K562 (cell line): ENCODE data around the gene RELL2. TPM values are rescaled to one million over a fixed set of nuclear protein-coding genes. Genes with fewer than 3 reads are reported as not detected.

Experiments
- BHLHE40 ChIP-seq: IDR thresholded peaks from 2 replicates; pipeline ENCODE4 v1.6.1; 2011; ENCODE audit warnings: low read length, improper control_type of control experiment
- CTBP1 ChIP-seq: fragments of 450-650 bp; IDR thresholded peaks from 2 replicates; pipeline ENCODE4 v1.6.1; 2016; ENCODE audit warnings: borderline replicate concordance
- ELF4 ChIP-seq: fragments of 450-650 bp; formaldehyde crosslinking; IDR thresholded peaks from 2 replicates; pipeline ENCODE4 v1.4.0; 2022; ENCODE audit warnings: missing genetic modification characterization
- EZH2 ChIP-seq: IDR thresholded peaks from 2 replicates; pipeline ENCODE4 v1.6.1; 2012; ENCODE audit warnings: low read depth, mild to moderate bottlenecking, inconsistent platforms, low read length, borderline replicate concordance
- FOXJ3 ChIP-seq: sonication (generic); formaldehyde crosslinking; IDR thresholded peaks from 2 replicates; pipeline ENCODE4 v1.4.0; 2020; ENCODE audit warnings: mild to moderate bottlenecking, missing genetic modification reagents
- GTF3C2 ChIP-seq: IDR thresholded peaks from 3 replicates; pipeline ENCODE4 v1.6.1; 2011; ENCODE audit warnings: borderline replicate concordance, mild to moderate bottlenecking, moderate library complexity; ENCODE audit not compliant: insufficient read length; ENCODE audit errors: extremely low read depth
- HCFC1 ChIP-seq: IDR thresholded peaks from 2 replicates; pipeline ENCODE4 v1.6.1; 2012; ENCODE audit warnings: low read depth, low read length, improper control_type of control experiment
- JUN ChIP-seq, 2 experiments: sonication (generic) in 1 of 2; formaldehyde crosslinking in 1 of 2; IDR thresholded peaks; 2 replicates each; pipeline versions ENCODE4 v1.6.1 to v1.8.0; 2012 to 2022; ENCODE audit warnings: borderline replicate concordance in 2 of 2, mild to moderate bottlenecking in 2 of 2, improper control_type of control experiment in 1 of 2, low read depth in 1 of 2, low read length in 1 of 2, missing genetic modification reagents in 1 of 2
- KAT7 ChIP-seq: sonication (generic); formaldehyde crosslinking; IDR thresholded peaks from 2 replicates; pipeline ENCODE4 v1.8.0; 2022; ENCODE audit warnings: missing genetic modification reagents, mild to moderate bottlenecking, borderline replicate concordance
- KLF16 ChIP-seq: IDR thresholded peaks from 2 replicates; pipeline ENCODE4 v1.6.1; 2016; ENCODE audit warnings: antibody characterized with exemption
- MEF2D ChIP-seq: conservative IDR thresholded peaks from 2 replicates; pipeline ENCODE4 v1.6.1; 2016; ENCODE audit warnings: low read depth, missing genetic modification characterization, missing compliant biosample characterization
- NFIC ChIP-seq: fragments of 450-650 bp; IDR thresholded peaks from 2 replicates; pipeline ENCODE4 v1.6.1; 2017; ENCODE audit warnings: mild to moderate bottlenecking, inconsistent platforms
- POLR2H ChIP-seq: IDR thresholded peaks from 2 replicates; pipeline ENCODE4 v1.6.1; 2016; ENCODE audit warnings: missing genetic modification characterization, low read depth, mild to moderate bottlenecking, control low read depth, missing compliant biosample characterization, moderate library complexity
- RB1 ChIP-seq: fragments of 450-650 bp; IDR thresholded peaks from 2 replicates; pipeline ENCODE4 v1.6.1; 2017; ENCODE audit warnings: low read depth, mild to moderate bottlenecking
- SMAD3 ChIP-seq: fragments of 450-650 bp; formaldehyde crosslinking; conservative IDR thresholded peaks from 2 replicates; pipeline ENCODE4 v1.4.0; 2020; ENCODE audit warnings: mild to moderate bottlenecking
- SMAD4 ChIP-seq: fragments of 250-450 bp; sonication (Bioruptor Pico); conservative IDR thresholded peaks from 2 replicates; pipeline ENCODE4 v1.8.0; 2021; ENCODE audit warnings: inconsistent platforms, mild to moderate bottlenecking, moderate library complexity
- SP2 ChIP-seq: IDR thresholded peaks from 2 replicates; pipeline ENCODE4 v1.6.1; 2011; ENCODE audit warnings: mild to moderate bottlenecking, low read depth, low read length, moderate library complexity; ENCODE audit not compliant: poor library complexity, severe bottlenecking; ENCODE audit errors: extremely low read depth
- SREBF1 ChIP-seq: fragments of 150-350 bp; IDR thresholded peaks from 2 replicates; pipeline ENCODE4 v1.6.1; 2014; ENCODE audit warnings: antibody characterized with exemption, low read depth, low read length, borderline replicate concordance
- SRSF3 ChIP-seq: fragments of 200-400 bp; formaldehyde crosslinking; IDR thresholded peaks from 2 replicates; pipeline ENCODE4 v1.6.1; 2016; ENCODE audit warnings: mild to moderate bottlenecking, low read length, moderate library complexity; ENCODE audit not compliant: insufficient read depth
- SRSF9 ChIP-seq: fragments of 200-400 bp; formaldehyde crosslinking; IDR thresholded peaks from 2 replicates; pipeline ENCODE4 v1.6.1; 2017; ENCODE audit warnings: low read depth, low read length, borderline replicate concordance
- ZKSCAN1 ChIP-seq: fragments of 150-350 bp; IDR thresholded peaks from 2 replicates; pipeline ENCODE4 v1.6.1; 2016; ENCODE audit warnings: low read depth, low read length
- ZNF263 ChIP-seq: sonication (generic); formaldehyde crosslinking; IDR thresholded peaks from 2 replicates; pipeline ENCODE4 v1.8.0; 2022; ENCODE audit warnings: mild to moderate bottlenecking, missing genetic modification reagents, borderline replicate concordance
- ZNF766 ChIP-seq: fragments of 200-800 bp; sonication (Bioruptor generic); conservative IDR thresholded peaks from 2 replicates; pipeline ENCODE4 v1.6.1; 2016; ENCODE audit warnings: missing genetic modification characterization, missing compliant biosample characterization
- ZNF778 ChIP-seq: fragments of 450-650 bp; formaldehyde crosslinking; IDR thresholded peaks from 2 replicates; pipeline ENCODE4 v1.4.0; 2020; ENCODE audit warnings: mild to moderate bottlenecking, moderate library complexity
- polyA plus RNA-seq, 8 experiments: library from polyadenylated mRNA; depleted of rRNA in 4 of 8; stranded (reverse) in 5 of 8; unstranded in 3 of 8; fragments of >200 nt; fragmentation: Nextera tagmentation in 2 of 8; fragmentation: Illumina TruSeq in 1 of 8; extraction: Ambion mirVana in 2 of 8; extraction: Trizol in 1 of 8; gene quantifications; 2 replicates each; pipeline versions ENCODE4 v1.2.1 to v1.2.3, GENCODE V29; 2011 to 2014; ENCODE audit warnings: inconsistent platforms in 1 of 8, missing spikeins in 1 of 8
- total RNA-seq, 7 experiments: library from RNA; depleted of rRNA in 6 of 7; stranded (reverse); fragments of >200 nt in 6 of 7; fragmentation: Illumina TruSeq in 2 of 7; extraction: Trizol in 2 of 7; gene quantifications; 2 replicates each; pipeline versions ENCODE4 v1.2.1 to v1.2.3, GENCODE V29; 2011 to 2021; ENCODE audit warnings: low replicate concordance in 1 of 7

The RELL2 gene
- total and polyA plus RNA-seq, 9 of the 15 experiments (the other 6 are each of a cell fraction or from before 2014, with no cell fraction given), result 0.06 to 36.0 (median 14.3) TPM

- no peak for TF ChIP-seq SRSF9
- TF ChIP-seq GTF3C2, result no peak
- peak; percentile 28; the same call in 1 of the 2 replicates for TF ChIP-seq ELF4 (CRISPR knock-in tag)
- no peak for TF ChIP-seq SP2
- TF ChIP-seq SREBF1, result no peak
- no peak for TF ChIP-seq SRSF3
- peak; percentile 14; the same call in 1 of the 2 replicates for TF ChIP-seq KLF16
- no peak for TF ChIP-seq FOXJ3 (CRISPR knock-in tag)
- no peak for TF ChIP-seq KAT7 (CRISPR knock-in tag)
- TF ChIP-seq ZNF778, result no peak
- no peak for TF ChIP-seq EZH2
- no peak for TF ChIP-seq ZNF263 (CRISPR knock-in tag)
- TF ChIP-seq ZNF766 (CRISPR knock-in tag), result 0 out of 2 replicates have a peak, but pooled peaks have one; percentile 31
- TF ChIP-seq CTBP1, result peak; percentile 48; the same call in 1 of the 2 replicates
- TF ChIP-seq ZKSCAN1, result no peak
- TF ChIP-seq HCFC1, result 0 out of 2 replicates have a peak, but pooled peaks have one; percentile 30
- TF ChIP-seq NFIC, result peak; percentile 73
- peak; percentile 55; the same call in 1 of the 2 replicates for TF ChIP-seq RB1
- no peak for TF ChIP-seq SMAD4 (CRISPR knock-in tag)
- no peak for TF ChIP-seq POLR2H (tag)
- TF ChIP-seq MEF2D, result no peak
- no peak for TF ChIP-seq SMAD3 (CRISPR knock-in tag)
- TF ChIP-seq JUN (IDR thresholded peaks at IDR 0.05; ENCODE audit: borderline replicate concordance, low read depth, low read length), result 0 out of 2 replicates have a peak, but pooled peaks have one; percentile 17
- no peak for TF ChIP-seq JUN (CRISPR knock-in tag; IDR thresholded peaks at IDR 0.05; ENCODE audit: borderline replicate concordance)
- TF ChIP-seq BHLHE40, result no peak
Observed at GRCh38 chr5:141664733-141665461, 28.1 kb downstream of the RELL2 start (continued).
